K562 (cell line): ENCODE data around the gene CRIP3. TPM values are rescaled to one million over a fixed set of nuclear protein-coding genes. Genes with fewer than 3 reads are reported as not detected.
A peak's percentile ranks its signal among the peaks of the same experiment; 100 is the strongest.

Source experiments
- CBX3 ChIP-seq, 2 experiments: IDR thresholded peaks; 1 replicate in 1 of 2; 2 replicates in 1 of 2; pipeline ENCODE4 v1.6.1; 2012; ENCODE audit warnings: inconsistent platforms in 2 of 2, low read length in 2 of 2, borderline replicate concordance in 1 of 2, control low read depth in 1 of 2
- DIDO1 ChIP-seq: fragments of 450-650 bp; IDR thresholded peaks from 2 replicates; pipeline ENCODE4 v1.6.1; 2016; ENCODE audit warnings: low read depth, missing biosample characterization, missing genetic modification characterization
- EGR1 ChIP-seq: fragments of 450-650 bp; conservative IDR thresholded peaks from 2 replicates; pipeline ENCODE4 v1.6.1; 2017; ENCODE audit warnings: mild to moderate bottlenecking
- FOXJ3 ChIP-seq: sonication (generic); formaldehyde crosslinking; IDR thresholded peaks from 2 replicates; pipeline ENCODE4 v1.4.0; 2020; ENCODE audit warnings: mild to moderate bottlenecking, missing genetic modification reagents
- HDAC2 ChIP-seq: fragments of 450-650 bp; IDR thresholded peaks from 2 replicates; pipeline ENCODE4 v1.6.1; 2016; ENCODE audit warnings: mild to moderate bottlenecking
- KLF10 ChIP-seq: fragments of 250-450 bp; sonication (Bioruptor Pico); IDR thresholded peaks from 2 replicates; pipeline ENCODE4 v1.6.1; 2021; ENCODE audit warnings: matching md5 sums
- MEF2D ChIP-seq: conservative IDR thresholded peaks from 2 replicates; pipeline ENCODE4 v1.6.1; 2016; ENCODE audit warnings: low read depth, missing genetic modification characterization, missing compliant biosample characterization
- PTTG1 ChIP-seq: fragments of 450-650 bp; IDR thresholded peaks from 2 replicates; pipeline ENCODE4 v1.6.1; 2016; ENCODE audit warnings: low read depth, mild to moderate bottlenecking, missing genetic modification characterization, missing compliant biosample characterization
- SMARCA5 ChIP-seq: fragments of 450-650 bp; IDR thresholded peaks from 2 replicates; pipeline ENCODE4 v1.6.1; 2016
- ZNF436 ChIP-seq: fragments of 250-450, 450-650 bp; sonication (Bioruptor Pico); formaldehyde crosslinking; IDR thresholded peaks from 2 replicates; pipeline ENCODE4 v1.7.0; 2020; ENCODE audit warnings: mild to moderate bottlenecking
- ZNF586 ChIP-seq: fragments of 450-650 bp; formaldehyde crosslinking; conservative IDR thresholded peaks from 2 replicates; pipeline ENCODE4 v1.4.0; 2020; ENCODE audit warnings: mild to moderate bottlenecking, moderate library complexity
- ZNF644 ChIP-seq: fragments of 200-800 bp; sonication (Bioruptor generic); IDR thresholded peaks from 2 replicates; pipeline ENCODE4 v1.6.1; 2016; ENCODE audit warnings: low read depth, missing genetic modification characterization, missing compliant biosample characterization
- polyA plus RNA-seq, 8 experiments: library from polyadenylated mRNA; depleted of rRNA in 4 of 8; stranded (reverse) in 5 of 8; unstranded in 3 of 8; fragments of >200 nt; fragmentation: Nextera tagmentation in 2 of 8; fragmentation: Illumina TruSeq in 1 of 8; extraction: Ambion mirVana in 2 of 8; extraction: Trizol in 1 of 8; gene quantifications; 2 replicates each; pipeline versions ENCODE4 v1.2.1 to v1.2.3, GENCODE V29; 2011 to 2014; ENCODE audit warnings: inconsistent platforms in 1 of 8, missing spikeins in 1 of 8
- total RNA-seq, 7 experiments: library from RNA; depleted of rRNA in 6 of 7; stranded (reverse); fragments of >200 nt in 6 of 7; fragmentation: Illumina TruSeq in 2 of 7; extraction: Trizol in 2 of 7; gene quantifications; 2 replicates each; pipeline versions ENCODE4 v1.2.1 to v1.2.3, GENCODE V29; 2011 to 2021; ENCODE audit warnings: low replicate concordance in 1 of 7
- TF ChIP-seq, protein P1 (sequence below): fragments of 450-650 bp; IDR thresholded peaks from 2 replicates; pipeline ENCODE4 v1.6.1; 2018; ENCODE audit not compliant: partially characterized antibody
- TF ChIP-seq, protein P2 (sequence below): sonication (generic); formaldehyde crosslinking; IDR thresholded peaks from 2 replicates; pipeline ENCODE4 v1.8.1; 2022; ENCODE audit warnings: missing genetic modification reagents
- TF ChIP-seq, protein P3 (sequence below): sonication (generic); formaldehyde crosslinking; IDR thresholded peaks from 2 replicates; pipeline ENCODE4 v1.8.1; 2023; ENCODE audit warnings: mild to moderate bottlenecking, missing genetic modification reagents
- TF ChIP-seq, protein P4 (sequence below): fragments of 450-650 bp; formaldehyde crosslinking; IDR thresholded peaks from 2 replicates; pipeline ENCODE4 v1.4.0; 2020; ENCODE audit warnings: mild to moderate bottlenecking

Gene CRIP3
- total and polyA plus RNA-seq, 9 of the 15 experiments (the other 6 are each of a cell fraction or from before 2014, with no cell fraction given), result 0.36 to 2.1 (median 0.87) TPM

DNA sequence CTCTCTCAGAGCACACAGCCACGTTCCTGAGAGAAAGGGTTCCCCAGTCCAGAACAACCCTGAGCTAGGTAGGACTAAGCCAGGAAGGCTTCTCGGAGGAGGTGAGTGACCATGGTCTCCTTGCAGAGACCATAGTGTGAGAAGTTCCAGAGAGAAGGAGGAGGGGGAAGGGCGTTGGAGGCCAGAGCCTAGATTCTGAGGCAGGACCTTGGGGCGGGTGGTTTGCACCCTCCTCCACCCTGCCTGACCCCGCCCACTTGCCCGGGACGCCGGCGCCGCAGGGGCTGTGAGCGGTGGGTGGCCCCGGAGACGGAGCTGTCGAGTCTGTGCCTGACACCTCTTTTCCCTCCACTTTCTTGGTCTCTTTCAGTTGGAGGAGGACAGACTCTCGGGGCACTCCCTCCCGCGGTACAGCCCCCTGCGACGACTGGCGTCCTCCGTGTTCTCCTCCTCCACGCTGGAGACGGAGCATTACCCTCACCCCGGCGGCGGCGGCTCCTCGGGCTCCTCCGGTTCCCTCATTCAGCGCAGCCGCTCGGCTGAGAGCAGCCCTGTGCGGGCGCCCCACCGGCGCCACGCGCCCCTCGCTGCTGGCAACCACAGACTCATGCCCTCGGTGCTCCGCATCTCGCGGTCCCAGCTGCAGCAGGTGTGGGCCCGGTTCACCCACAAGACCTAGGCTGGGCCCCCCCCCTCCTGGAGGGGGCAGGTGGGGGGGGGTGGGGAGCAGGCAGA, 39.2 kb downstream of the CRIP3 start (continued):
- TF ChIP-seq, protein P1, sequence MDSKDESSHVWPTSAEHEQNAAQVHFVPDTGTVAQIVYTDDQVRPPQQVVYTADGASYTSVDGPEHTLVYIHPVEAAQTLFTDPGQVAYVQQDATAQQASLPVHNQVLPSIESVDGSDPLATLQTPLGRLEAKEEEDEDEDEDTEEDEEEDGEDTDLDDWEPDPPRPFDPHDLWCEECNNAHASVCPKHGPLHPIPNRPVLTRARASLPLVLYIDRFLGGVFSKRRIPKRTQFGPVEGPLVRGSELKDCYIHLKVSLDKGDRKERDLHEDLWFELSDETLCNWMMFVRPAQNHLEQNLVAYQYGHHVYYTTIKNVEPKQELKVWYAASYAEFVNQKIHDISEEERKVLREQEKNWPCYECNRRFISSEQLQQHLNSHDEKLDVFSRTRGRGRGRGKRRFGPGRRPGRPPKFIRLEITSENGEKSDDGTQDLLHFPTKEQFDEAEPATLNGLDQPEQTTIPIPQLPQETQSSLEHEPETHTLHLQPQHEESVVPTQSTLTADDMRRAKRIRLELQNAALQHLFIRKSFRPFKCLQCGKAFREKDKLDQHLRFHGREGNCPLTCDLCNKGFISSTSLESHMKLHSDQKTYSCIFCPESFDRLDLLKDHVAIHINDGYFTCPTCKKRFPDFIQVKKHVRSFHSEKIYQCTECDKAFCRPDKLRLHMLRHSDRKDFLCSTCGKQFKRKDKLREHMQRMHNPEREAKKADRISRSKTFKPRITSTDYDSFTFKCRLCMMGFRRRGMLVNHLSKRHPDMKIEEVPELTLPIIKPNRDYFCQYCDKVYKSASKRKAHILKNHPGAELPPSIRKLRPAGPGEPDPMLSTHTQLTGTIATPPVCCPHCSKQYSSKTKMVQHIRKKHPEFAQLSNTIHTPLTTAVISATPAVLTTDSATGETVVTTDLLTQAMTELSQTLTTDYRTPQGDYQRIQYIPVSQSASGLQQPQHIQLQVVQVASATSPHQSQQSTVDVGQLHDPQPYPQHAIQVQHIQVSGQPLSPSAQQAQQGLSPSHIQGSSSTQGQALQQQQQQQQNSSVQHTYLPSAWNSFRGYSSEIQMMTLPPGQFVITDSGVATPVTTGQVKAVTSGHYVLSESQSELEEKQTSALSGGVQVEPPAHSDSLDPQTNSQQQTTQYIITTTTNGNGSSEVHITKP, result no peak
- TF ChIP-seq, protein P2, sequence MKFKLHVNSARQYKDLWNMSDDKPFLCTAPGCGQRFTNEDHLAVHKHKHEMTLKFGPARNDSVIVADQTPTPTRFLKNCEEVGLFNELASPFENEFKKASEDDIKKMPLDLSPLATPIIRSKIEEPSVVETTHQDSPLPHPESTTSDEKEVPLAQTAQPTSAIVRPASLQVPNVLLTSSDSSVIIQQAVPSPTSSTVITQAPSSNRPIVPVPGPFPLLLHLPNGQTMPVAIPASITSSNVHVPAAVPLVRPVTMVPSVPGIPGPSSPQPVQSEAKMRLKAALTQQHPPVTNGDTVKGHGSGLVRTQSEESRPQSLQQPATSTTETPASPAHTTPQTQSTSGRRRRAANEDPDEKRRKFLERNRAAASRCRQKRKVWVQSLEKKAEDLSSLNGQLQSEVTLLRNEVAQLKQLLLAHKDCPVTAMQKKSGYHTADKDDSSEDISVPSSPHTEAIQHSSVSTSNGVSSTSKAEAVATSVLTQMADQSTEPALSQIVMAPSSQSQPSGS (CRISPR knock-in tag), result no peak
- TF ChIP-seq, protein P3, sequence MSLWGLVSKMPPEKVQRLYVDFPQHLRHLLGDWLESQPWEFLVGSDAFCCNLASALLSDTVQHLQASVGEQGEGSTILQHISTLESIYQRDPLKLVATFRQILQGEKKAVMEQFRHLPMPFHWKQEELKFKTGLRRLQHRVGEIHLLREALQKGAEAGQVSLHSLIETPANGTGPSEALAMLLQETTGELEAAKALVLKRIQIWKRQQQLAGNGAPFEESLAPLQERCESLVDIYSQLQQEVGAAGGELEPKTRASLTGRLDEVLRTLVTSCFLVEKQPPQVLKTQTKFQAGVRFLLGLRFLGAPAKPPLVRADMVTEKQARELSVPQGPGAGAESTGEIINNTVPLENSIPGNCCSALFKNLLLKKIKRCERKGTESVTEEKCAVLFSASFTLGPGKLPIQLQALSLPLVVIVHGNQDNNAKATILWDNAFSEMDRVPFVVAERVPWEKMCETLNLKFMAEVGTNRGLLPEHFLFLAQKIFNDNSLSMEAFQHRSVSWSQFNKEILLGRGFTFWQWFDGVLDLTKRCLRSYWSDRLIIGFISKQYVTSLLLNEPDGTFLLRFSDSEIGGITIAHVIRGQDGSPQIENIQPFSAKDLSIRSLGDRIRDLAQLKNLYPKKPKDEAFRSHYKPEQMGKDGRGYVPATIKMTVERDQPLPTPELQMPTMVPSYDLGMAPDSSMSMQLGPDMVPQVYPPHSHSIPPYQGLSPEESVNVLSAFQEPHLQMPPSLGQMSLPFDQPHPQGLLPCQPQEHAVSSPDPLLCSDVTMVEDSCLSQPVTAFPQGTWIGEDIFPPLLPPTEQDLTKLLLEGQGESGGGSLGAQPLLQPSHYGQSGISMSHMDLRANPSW (CRISPR knock-in tag), result no peak
- peak; percentile 81 for TF ChIP-seq ZNF436
- TF ChIP-seq KLF10 (CRISPR knock-in tag), result no peak
- TF ChIP-seq ZNF644 (tag), result no peak
- no peak; a peak in 1 of 3 replicates for TF ChIP-seq CBX3 (IDR thresholded peaks at IDR 0.05; ENCODE audit: borderline replicate concordance in 1 of 2, low read length in 2 of 2)
- peak; percentile 47; the same call in 1 of the 2 replicates for TF ChIP-seq HDAC2
- TF ChIP-seq FOXJ3 (CRISPR knock-in tag), result no peak
- no peak for TF ChIP-seq MEF2D
- TF ChIP-seq EGR1, result peak; percentile 38
- no peak for TF ChIP-seq ZNF586
- TF ChIP-seq DIDO1 (tag), result no peak
- no peak for TF ChIP-seq PTTG1 (tag)
- peak; percentile 94 for TF ChIP-seq SMARCA5
- TF ChIP-seq, protein P4, sequence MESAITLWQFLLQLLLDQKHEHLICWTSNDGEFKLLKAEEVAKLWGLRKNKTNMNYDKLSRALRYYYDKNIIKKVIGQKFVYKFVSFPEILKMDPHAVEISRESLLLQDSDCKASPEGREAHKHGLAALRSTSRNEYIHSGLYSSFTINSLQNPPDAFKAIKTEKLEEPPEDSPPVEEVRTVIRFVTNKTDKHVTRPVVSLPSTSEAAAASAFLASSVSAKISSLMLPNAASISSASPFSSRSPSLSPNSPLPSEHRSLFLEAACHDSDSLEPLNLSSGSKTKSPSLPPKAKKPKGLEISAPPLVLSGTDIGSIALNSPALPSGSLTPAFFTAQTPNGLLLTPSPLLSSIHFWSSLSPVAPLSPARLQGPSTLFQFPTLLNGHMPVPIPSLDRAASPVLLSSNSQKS, result no peak
